Measurements from ENCODE around the gene RASA3. TPM values are rescaled to one million over a fixed set of nuclear protein-coding genes. Genes with fewer than 3 reads are reported as not detected.
A peak's percentile ranks its signal among the peaks of the same experiment; 100 is the strongest.

Gene RASA3
- total and polyA plus RNA-seq, 11 donors = 4.8 to 24.2 (median 9.7) TPM

DNA sequence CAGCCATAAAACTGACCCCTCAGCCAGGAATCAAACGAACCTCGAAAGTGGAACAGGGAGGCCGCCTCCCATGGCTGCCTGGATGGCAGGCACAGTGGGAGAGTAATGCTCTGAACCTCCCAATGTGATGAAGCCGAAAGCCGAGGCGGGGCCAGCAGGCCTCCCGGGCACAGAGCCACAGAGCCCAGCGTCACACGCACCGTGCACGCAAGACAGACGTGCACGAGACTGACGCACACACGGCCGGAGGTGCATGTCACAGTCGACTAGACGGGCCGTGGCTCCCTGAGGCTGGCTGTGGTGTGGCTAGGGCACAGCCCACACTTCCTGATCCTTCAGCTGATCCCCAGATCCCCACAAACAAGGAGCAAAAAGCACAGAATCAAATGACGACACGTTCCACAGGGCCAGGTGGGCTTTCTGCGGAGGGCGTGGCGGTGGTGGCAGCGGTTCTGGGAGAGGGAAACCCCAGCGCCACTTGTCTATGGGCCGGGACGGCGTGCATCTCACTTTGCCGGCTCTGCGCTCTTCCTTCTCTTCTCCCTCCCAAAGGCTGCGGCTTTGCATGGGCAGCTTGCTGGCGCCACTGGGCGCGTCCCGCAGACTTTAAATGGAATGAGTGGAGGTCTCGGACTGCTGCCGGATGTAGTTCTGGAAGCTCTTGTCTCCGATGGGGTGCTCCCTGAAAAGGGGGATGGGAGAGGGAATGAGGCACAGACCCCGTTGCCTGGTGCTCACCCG lies 153.5 kb downstream of the RASA3 start:
- TF ChIP-seq CTCF (IDR thresholded peaks at IDR 0.05) = no peak
- Histone ChIP-seq H3K27ac (no peak overlapping the region), H3K9me3 (no peaks in the 10 kb centered on the region), H3K4me3 (no peak overlapping the region), H3K4me1 (peaks cover 0 to 13% (median 1%) of the 10 kb centered on the region in 12 donors), H3K36me3 (peaks cover 0 to 79% (median 20%) of the 10 kb centered on the region in 9 donors), H3K27me3 (no peaks in the 10 kb centered on the region)
- DNase-seq (peak in 2 of 5 donors; percentile 24 to 49), ATAC-seq (no peak)
- intact Hi-C loops (cut with DNase I) = no loop called here
- WGBS, 4 donors = 92 to 95% (median 93%) methylated on average over 34 to 41 of the region's 41 CpGs

DNA sequence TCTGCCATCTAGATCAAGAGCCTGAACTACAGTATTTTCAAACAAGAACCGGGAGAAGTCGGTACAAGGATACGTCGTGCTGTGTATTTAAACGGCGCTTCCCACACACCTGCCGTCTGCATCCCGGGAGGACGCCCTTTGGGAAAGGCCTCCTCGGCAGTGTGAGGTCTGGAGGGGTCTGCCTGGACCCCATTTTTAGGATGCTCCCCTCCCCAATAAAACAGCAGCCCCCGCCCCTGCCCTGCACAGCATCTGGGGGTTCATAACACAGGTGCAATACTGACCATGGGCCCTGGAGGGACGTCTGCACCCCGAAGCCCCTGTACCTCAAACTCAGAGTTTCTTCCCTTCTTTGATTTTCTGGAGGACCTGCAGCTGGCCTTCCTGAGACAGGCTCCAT lies 154.4 kb downstream of the RASA3 start:
- WGBS, 4 donors = 92 to 94% (median 92%) methylated on average over 13 of the region's 13 CpGs

GRCh38 chr13:113976711-113977684 lies 155.4 kb downstream of the RASA3 start:
- peak in 2 of 5 donors; percentile 26 to 50 for DNase-seq

More for the DNA sequence above, 154.4 kb downstream of the RASA3 start:
- peaks cover 0 to 89% (median 20%) of the 10 kb centered on the region in 9 donors for H3K36me3 ChIP-seq
- intact Hi-C loops (cut with DNase I) = no loop called here
- TF ChIP-seq POLR2A (IDR thresholded peaks at IDR 0.05) (no peak), CTCF (IDR thresholded peaks at IDR 0.05) (no peak)
- DNase-seq = peak in 2 of 5 donors; percentile 7 to 46
- no peak for ATAC-seq
- H3K4me1 ChIP-seq = peaks cover 0 to 13% (median 1%) of the 10 kb centered on the region in 12 donors
- H3K9me3 ChIP-seq = no peaks in the 10 kb centered on the region
- no peak overlapping the region for H3K27ac ChIP-seq
- no peaks in the 10 kb centered on the region for H3K27me3 ChIP-seq
- H3K4me3 ChIP-seq = no peak overlapping the region

More at GRCh38 chr13:113976711-113977684, 155.4 kb downstream of the RASA3 start:
- TF ChIP-seq CTCF (IDR thresholded peaks at IDR 0.05) = no peak
- TF ChIP-seq POLR2A (IDR thresholded peaks at IDR 0.05) = no peak
- no peak for ATAC-seq
- 82 to 92% (median 86%) methylated on average over 18 to 21 of the region's 21 CpGs for WGBS, 4 donors
- Histone ChIP-seq H3K4me1 (peaks cover 0 to 11% (median 1%) of the 10 kb centered on the region in 12 donors), H3K9me3 (no peaks in the 10 kb centered on the region), H3K4me3 (no peak overlapping the region), H3K27me3 (no peaks in the 10 kb centered on the region), H3K27ac (no peak overlapping the region), H3K36me3 (peaks cover 0 to 86% (median 17%) of the 10 kb centered on the region in 9 donors)
- intact Hi-C loops (cut with DNase I) = no loop called here
